ENCODE measurements around the gene EFNA3. TPM values are rescaled to one million over a fixed set of nuclear protein-coding genes. Genes with fewer than 3 reads are reported as not detected.

EFNA3 gene
- total RNA-seq, 1 experiment from 2014 or later = 2.3 TPM

- DNase-seq (ENCODE audit: low read depth, low spot score) (no peak), ATAC-seq (peak; percentile 5)
- H3K36me3 ChIP-seq (ENCODE audit: control insufficient read depth, insufficient read depth, low read length) = peaks cover 3% of the 10 kb centered on the region; the same call in 1 of the 2 replicates
- in situ Hi-C loops (cut with HindIII; ENCODE audit: low pct_unique_long_range_greater_than_20kb, low sequenced_read_pairs) (no loop called here), intact Hi-C loops (cut with micrococcal nuclease; ENCODE audit: unreplicated experiment) (loop anchor here (5.0 kb wide), 1 partner anchor 34 kb away; no protein-coding TSS in a partner anchor)
- no peaks in the 10 kb centered on the region for H3K9me3 ChIP-seq (ENCODE audit: control insufficient read depth, insufficient read depth, low read depth, low read length)
- H3K27ac ChIP-seq (ENCODE audit: low read length) = peak overlapping the region; percentile 65
- no peaks in the 10 kb centered on the region for H3K27me3 ChIP-seq (ENCODE audit: control insufficient read depth, insufficient read depth, low read length)
- BruUV-seq (replicated peaks) = no TSS peak
- TF ChIP-seq CTCF (IDR thresholded peaks at IDR 0.05) = no peak
- no peak for TF ChIP-seq SIN3A (IDR thresholded peaks at IDR 0.05; ENCODE audit: borderline replicate concordance, insufficient read depth, low read depth, low read length)
- no peak for TF ChIP-seq TCF7L2 (IDR thresholded peaks at IDR 0.05; ENCODE audit: low read depth, low read length)
- no peak for TF ChIP-seq POLR2AphosphoS5 (IDR thresholded peaks at IDR 0.05; ENCODE audit: low read depth, low read length)
- no peak for TF ChIP-seq REST (IDR thresholded peaks at IDR 0.05; ENCODE audit: insufficient read depth in 1 of 2, low read depth in 2 of 2, low read length in 1 of 2)
- CTCF ChIA-PET = interaction anchor here (0.6 to 1.1 kb wide), 2 partner anchors 46 to 457 kb away, joined by 3 read pairs; partner anchors contain the start of gene KRTCAP2
- H3K4me1 ChIP-seq (ENCODE audit: control insufficient read depth, insufficient read depth, low read length) = peaks cover 59% of the 10 kb centered on the region
- POLR2A ChIA-PET = no interaction called here
- peak overlapping the region; percentile 64 to 65 for H3K4me3 ChIP-seq (ENCODE audit: low read depth in 2 of 2, low read length in 2 of 2)
Observed at GRCh38 chr1:155126556-155127104, 48.0 kb downstream of the EFNA3 start.

- H3K27me3 ChIP-seq (ENCODE audit: control insufficient read depth, insufficient read depth, low read length) = no peaks in the 10 kb centered on the region
- ChIA-PET CTCF (interaction anchor here (0.6 kb wide), 1 partner anchor 458 kb away, joined by 3 read pairs; no protein-coding TSS in a partner anchor), POLR2A (interaction anchor here (0.6 kb wide), 1 partner anchor 10 kb away, joined by 3 read pairs; no protein-coding TSS in a partner anchor)
- peak; percentile 71 for ATAC-seq
- DNase-seq (ENCODE audit: low read depth, low spot score) = no peak
- BruUV-seq (replicated peaks) = no TSS peak
- peaks cover 59% of the 10 kb centered on the region for H3K4me1 ChIP-seq (ENCODE audit: control insufficient read depth, insufficient read depth, low read length)
- peaks cover 3% of the 10 kb centered on the region; the same call in 1 of the 2 replicates for H3K36me3 ChIP-seq (ENCODE audit: control insufficient read depth, insufficient read depth, low read length)
- TF ChIP-seq SIN3A (IDR thresholded peaks at IDR 0.05; ENCODE audit: borderline replicate concordance, insufficient read depth, low read depth, low read length) (peak; percentile 49; the same call in 1 of the 2 replicates), POLR2AphosphoS5 (IDR thresholded peaks at IDR 0.05; ENCODE audit: low read depth, low read length) (peak; percentile 52), CTCF (IDR thresholded peaks at IDR 0.05) (no peak), TCF7L2 (IDR thresholded peaks at IDR 0.05; ENCODE audit: low read depth, low read length) (no peak), REST (IDR thresholded peaks at IDR 0.05; ENCODE audit: insufficient read depth in 1 of 2, low read depth in 2 of 2, low read length in 1 of 2) (no peak)
- H3K4me3 ChIP-seq (ENCODE audit: low read depth in 2 of 2, low read length in 2 of 2) = peak within 1 kb of the TSS; percentile 64 to 65
- H3K27ac ChIP-seq (ENCODE audit: low read length) = peak within 1 kb of the TSS; percentile 92
- intact Hi-C loops (cut with micrococcal nuclease; ENCODE audit: unreplicated experiment) (loop anchor here (5.0 kb wide), 1 partner anchor 35 kb away; no protein-coding TSS in a partner anchor), in situ Hi-C loops (cut with HindIII; ENCODE audit: low pct_unique_long_range_greater_than_20kb, low sequenced_read_pairs) (no loop called here)
- no peaks in the 10 kb centered on the region for H3K9me3 ChIP-seq (ENCODE audit: control insufficient read depth, insufficient read depth, low read depth, low read length)
Observed at GRCh38 chr1:155127105-155127966, 48.7 kb downstream of the EFNA3 start, which contains the start of gene EFNA1. EFNA1 (plus strand) TSS chr1:155127876; CDS start chr1:155127978, 102 bp downstream.

Data from Panc1 (cell line).